GM18909 (cell line): ENCODE data around the gene TSPAN7.

ENCODE experiments used
- ATAC-seq: cut with Tn5 transposase; IDR thresholded peaks from one replicate; pipeline ENCODE4 v1.9.1; 2021; ENCODE audit warnings: mild to moderate bottlenecking; ENCODE audit not compliant: unreplicated experiment, poor library complexity

Gene TSPAN7

GRCh38 chrX:38583181-38583580, 21.8 kb downstream of the TSPAN7 start:
- ATAC-seq, result no peak

GRCh38 chrX:38594434-38594833, 33.1 kb downstream of the TSPAN7 start:
- ATAC-seq, result no peak

GRCh38 chrX:38595801-38596200, 34.5 kb downstream of the TSPAN7 start:
- no peak for ATAC-seq

GRCh38 chrX:38596939-38597338, 35.6 kb downstream of the TSPAN7 start:
- no peak for ATAC-seq

- ATAC-seq, result no peak
These were observed 38.7 kb downstream of the TSPAN7 start for GRCh38 chrX:38599796-38600755.

GRCh38 chrX:38601866-38602265, 40.5 kb downstream of the TSPAN7 start:
- ATAC-seq, result no peak

DNA sequence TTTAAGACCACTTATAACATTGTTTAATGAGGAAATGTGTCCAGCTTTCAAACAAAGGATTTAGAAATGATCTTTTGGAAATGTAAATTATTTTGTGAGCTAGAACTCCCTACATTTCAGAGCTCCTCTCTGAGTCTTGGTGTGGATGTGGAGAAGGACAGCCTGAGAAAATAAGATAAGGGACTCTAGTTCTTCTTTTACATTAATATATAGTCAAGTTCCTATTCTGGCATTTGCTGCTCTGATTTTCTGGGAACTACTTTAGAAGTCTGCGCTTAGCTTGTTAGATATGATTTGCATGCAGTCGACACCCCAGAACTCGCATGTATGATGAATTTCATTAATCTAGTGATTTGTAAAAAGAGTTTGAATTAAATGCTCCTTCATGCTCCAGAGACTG, 45.5 kb downstream of the TSPAN7 start:
- no peak for ATAC-seq

GRCh38 chrX:38607976-38608375, 46.6 kb downstream of the TSPAN7 start:
- ATAC-seq, result no peak

- no peak for ATAC-seq
These were observed 49.5 kb downstream of the TSPAN7 start for GRCh38 chrX:38610849-38611248.

GRCh38 chrX:38612281-38612680, 50.9 kb downstream of the TSPAN7 start:
- ATAC-seq, result no peak

DNA sequence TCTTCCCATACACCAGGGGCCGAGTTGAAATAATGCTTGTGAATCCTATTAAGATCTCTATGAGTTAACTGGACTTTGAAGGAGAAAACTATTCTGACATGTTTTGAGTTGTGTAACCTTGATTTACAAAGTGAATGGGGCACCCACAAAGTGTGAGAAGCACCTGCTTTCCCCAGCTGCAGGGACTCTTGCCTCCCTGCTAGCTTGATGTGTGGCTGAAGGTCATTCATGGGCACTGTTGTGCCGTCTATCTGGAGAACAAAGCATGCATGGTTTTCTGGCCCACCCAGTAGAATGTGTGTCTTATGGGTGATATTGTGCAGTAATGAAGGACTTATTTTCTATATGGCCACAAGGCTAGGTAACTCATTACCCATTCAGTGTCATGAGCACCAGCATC, 53.1 kb downstream of the TSPAN7 start:
- ATAC-seq, result no peak

- no peak for ATAC-seq
These were observed 55.6 kb downstream of the TSPAN7 start for GRCh38 chrX:38616904-38617303.

GRCh38 chrX:38618180-38618579, 56.8 kb downstream of the TSPAN7 start:
- no peak for ATAC-seq

- ATAC-seq, result no peak
These were observed 59.3 kb downstream of the TSPAN7 start for GRCh38 chrX:38620623-38621022.

DNA sequence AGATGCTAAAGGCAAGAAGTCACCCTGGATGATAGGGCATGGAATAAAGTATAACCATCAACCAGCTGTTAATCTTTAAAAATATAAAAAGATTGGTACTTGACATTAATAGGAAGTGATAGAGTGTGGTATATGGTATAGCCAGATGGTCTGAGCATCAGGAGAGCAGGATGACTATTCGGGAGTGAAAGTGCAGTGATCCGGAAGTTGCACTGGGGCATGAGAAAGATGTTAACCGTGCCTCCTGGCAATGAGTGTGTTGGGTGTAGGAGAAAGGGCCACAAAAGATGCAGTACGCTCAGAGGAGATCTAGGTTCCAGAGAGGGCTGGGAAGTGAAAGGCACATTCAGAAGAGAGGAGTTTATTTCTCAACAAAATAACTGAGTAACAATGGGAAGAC, 65.0 kb downstream of the TSPAN7 start:
- ATAC-seq, result no peak

- ATAC-seq, result peak; percentile 86
These were observed 66.3 kb downstream of the TSPAN7 start for GRCh38 chrX:38627683-38628082.

- ATAC-seq, result no peak
These were observed 67.2 kb downstream of the TSPAN7 start for GRCh38 chrX:38628587-38628986.

GRCh38 chrX:38632516-38632915, 71.2 kb downstream of the TSPAN7 start:
- ATAC-seq, result no peak

DNA sequence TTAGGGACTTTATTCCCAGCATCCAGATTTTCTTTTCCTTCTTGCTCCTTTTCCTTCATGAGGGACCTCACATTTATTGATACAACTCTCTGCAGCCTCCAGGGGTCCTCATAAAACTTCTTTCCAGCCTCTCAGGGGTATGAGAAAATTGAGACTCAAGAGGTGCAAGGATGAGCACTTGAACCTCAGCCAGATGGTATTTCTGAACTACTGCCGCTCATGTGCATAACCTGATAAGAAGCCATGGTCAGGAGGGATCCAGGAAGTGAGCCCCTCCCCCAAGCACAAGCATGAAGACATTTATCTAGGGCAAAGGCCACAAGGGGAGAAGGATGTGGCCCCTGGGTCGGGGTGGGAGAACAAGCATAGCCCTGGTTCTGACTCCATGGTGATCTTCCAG, 73.3 kb downstream of the TSPAN7 start:
- no peak for ATAC-seq

DNA sequence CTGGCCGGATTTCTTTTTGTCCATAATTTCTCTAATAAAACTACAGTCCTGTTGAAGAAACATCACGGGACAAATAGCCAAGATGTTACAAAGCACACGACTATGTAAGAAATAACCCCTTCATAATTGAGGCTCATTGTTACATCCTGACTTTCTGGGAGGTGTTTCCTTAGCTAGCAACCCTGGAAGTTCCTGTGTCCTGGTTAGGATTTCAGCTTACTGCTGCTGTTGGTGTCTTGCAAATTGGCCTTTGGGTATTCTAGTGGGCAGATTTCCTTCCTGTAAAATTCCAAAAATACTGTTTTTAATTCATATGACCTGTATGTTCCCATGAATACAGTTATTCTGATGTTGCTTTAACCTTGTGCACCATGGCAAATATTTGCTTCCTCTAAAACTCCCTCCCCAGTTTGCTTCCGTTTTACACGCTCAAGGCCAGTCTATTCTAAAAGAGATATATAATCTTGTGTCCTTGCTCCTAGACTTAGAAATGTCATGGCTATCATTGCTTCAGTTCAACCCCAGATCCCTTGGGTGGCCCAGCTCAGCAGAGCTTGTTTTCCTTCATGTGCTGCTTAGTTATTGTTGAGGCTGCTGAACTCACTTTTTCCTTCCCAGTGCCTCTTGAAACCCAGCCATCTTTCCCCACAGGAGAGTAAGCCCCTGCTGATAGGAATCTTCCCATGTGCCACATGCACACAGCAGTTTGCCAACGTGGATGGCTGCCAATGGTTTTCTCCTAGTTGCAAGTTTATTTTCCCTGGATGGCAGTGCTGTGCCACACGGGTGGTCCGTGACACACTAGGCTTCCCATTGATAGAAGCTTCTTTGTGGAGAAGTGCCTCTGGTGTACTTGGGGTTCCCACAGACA, 75.8 kb downstream of the TSPAN7 start:
- ATAC-seq, result no peak

- ATAC-seq, result no peak
These were observed 77.7 kb downstream of the TSPAN7 start for GRCh38 chrX:38638952-38639529.
